Nephron (organoid): ENCODE data around the gene OR11L1.

Source experiments
- H3K27ac Mint-ChIP-seq, 3 experiments: 2 replicates each; pipeline ENCODE4 v1.8.0; 2020; ENCODE audit warnings: mixed read lengths in 3 of 3, mild to moderate bottlenecking in 2 of 3, moderate library complexity in 1 of 3
- H3K27me3 Mint-ChIP-seq: 2 replicates; pipeline ENCODE4 v1.8.0; 2021; ENCODE audit warnings: low read depth, mild to moderate bottlenecking, moderate library complexity, mixed read lengths
- H3K36me3 Mint-ChIP-seq: 2 replicates; pipeline ENCODE4 v1.8.0; 2020; ENCODE audit warnings: low read depth, mixed read lengths
- H3K4me1 Mint-ChIP-seq: 2 replicates; pipeline ENCODE4 v1.8.0; 2020; ENCODE audit warnings: mixed read lengths
- H3K4me3 Mint-ChIP-seq, 3 experiments: 2 replicates each; pipeline ENCODE4 v1.8.0; 2020; ENCODE audit warnings: mild to moderate bottlenecking in 3 of 3, mixed read lengths in 3 of 3, moderate library complexity in 2 of 3
- H3K9me3 Mint-ChIP-seq: 2 replicates; pipeline ENCODE4 v1.8.0; 2020; ENCODE audit warnings: mixed read lengths
- CTCF ChIP-seq, 3 experiments: fragments of 200-600 bp; sonication (generic); IDR thresholded peaks; one replicate each; pipeline ENCODE4 v1.5.0; 2021; ENCODE audit warnings: antibody characterized with exemption in 3 of 3; ENCODE audit not compliant: unreplicated experiment in 3 of 3

Gene OR11L1

GRCh38 chr1:247848346-247848745, 6.7 kb upstream of the OR11L1 start:
- no peaks in the 10 kb centered on the region for H3K27me3 Mint-ChIP-seq
- no peak overlapping the region for H3K4me3 Mint-ChIP-seq
- no peaks in the 10 kb centered on the region for H3K4me1 Mint-ChIP-seq
- no peak for TF ChIP-seq CTCF (IDR thresholded peaks at IDR 0.05; ENCODE audit: unreplicated experiment in 3 of 3)
- peaks cover 14% of the 10 kb centered on the region for H3K9me3 Mint-ChIP-seq
- H3K36me3 Mint-ChIP-seq: no peaks in the 10 kb centered on the region
- H3K27ac Mint-ChIP-seq: no peak overlapping the region

- no peaks in the 10 kb centered on the region for H3K36me3 Mint-ChIP-seq
- peaks cover 20% of the 10 kb centered on the region for H3K9me3 Mint-ChIP-seq
- TF ChIP-seq CTCF (IDR thresholded peaks at IDR 0.05; ENCODE audit: unreplicated experiment in 3 of 3): no peak
- H3K27ac Mint-ChIP-seq: no peak overlapping the region
- H3K4me1 Mint-ChIP-seq: no peaks in the 10 kb centered on the region
- H3K4me3 Mint-ChIP-seq: no peak overlapping the region
- H3K27me3 Mint-ChIP-seq: peaks cover 4% of the 10 kb centered on the region
Observed at GRCh38 chr1:247845693-247846017, 4.0 kb upstream of the OR11L1 start.

- H3K27ac Mint-ChIP-seq: no peak overlapping the region
- no peaks in the 10 kb centered on the region for H3K4me1 Mint-ChIP-seq
- peaks cover 20% of the 10 kb centered on the region for H3K9me3 Mint-ChIP-seq
- peaks cover 4% of the 10 kb centered on the region for H3K27me3 Mint-ChIP-seq
- H3K4me3 Mint-ChIP-seq: no peak overlapping the region
- no peak for TF ChIP-seq CTCF (IDR thresholded peaks at IDR 0.05; ENCODE audit: unreplicated experiment in 3 of 3)
- no peaks in the 10 kb centered on the region for H3K36me3 Mint-ChIP-seq
Observed at GRCh38 chr1:247845011-247845692, 3.5 kb upstream of the OR11L1 start.

- Mint-ChIP-seq H3K27me3 (peaks cover 4% of the 10 kb centered on the region), H3K36me3 (no peaks in the 10 kb centered on the region), H3K4me3 (no peak overlapping the region), H3K4me1 (no peaks in the 10 kb centered on the region), H3K27ac (no peak overlapping the region), H3K9me3 (peaks cover 19% of the 10 kb centered on the region)
- TF ChIP-seq CTCF (IDR thresholded peaks at IDR 0.05; ENCODE audit: unreplicated experiment in 3 of 3): no peak
Observed at GRCh38 chr1:247843411-247843810, 1.7 kb upstream of the OR11L1 start.

- Mint-ChIP-seq H3K4me1 (no peaks in the 10 kb centered on the region), H3K36me3 (no peaks in the 10 kb centered on the region)
Observed at GRCh38 chr1:247840818-247841217, 878 bp downstream of the OR11L1 start.

More at GRCh38 chr1:247840818-247841217, 878 bp downstream of the OR11L1 start:
- no peak for TF ChIP-seq CTCF (IDR thresholded peaks at IDR 0.05; ENCODE audit: unreplicated experiment in 3 of 3)
- H3K27me3 Mint-ChIP-seq: peaks cover 4% of the 10 kb centered on the region
- H3K4me3 Mint-ChIP-seq: no peak overlapping the region
- H3K9me3 Mint-ChIP-seq: peaks cover 32% of the 10 kb centered on the region
- no peak overlapping the region for H3K27ac Mint-ChIP-seq
